HEK293 (cell line): ENCODE data around the gene CPAMD8.

Source experiments
- CTCF ChIA-PET: fragments of 350-600 bp; formaldehyde crosslinking; extraction: SDS; loops from one replicate; lab custom pipeline; 2021; ENCODE audit warnings: antibody characterized with exemption; lab: Yijun Ruan, JAX
- POLR2A ChIA-PET: fragments of 300-600 bp; formaldehyde crosslinking; extraction: SDS; loops from one replicate; lab custom pipeline; 2020; ENCODE audit warnings: antibody characterized with exemption, inconsistent platforms; lab: Yijun Ruan, JAX
- H3K27ac ChIP-seq: fragments of 200-500 bp; sonication (Bioruptor generic); 2 replicates; pipeline ENCODE4 v1.5.1; 2014; ENCODE audit warnings: low read depth, low read length, control low read depth, inconsistent platforms; ENCODE audit errors: extremely low read depth
- H3K36me3 ChIP-seq, 2 experiments: fragments of 200-500 bp in 1 of 2; sonication (Bioruptor generic) in 1 of 2; 1 replicate in 1 of 2; 2 replicates in 1 of 2; pipeline ENCODE4 v1.5.1; 2014 to 2017; ENCODE audit warnings: inconsistent platforms in 2 of 2, low read length in 2 of 2; ENCODE audit not compliant: control insufficient read depth in 2 of 2, insufficient read depth in 1 of 2
- H3K4me1 ChIP-seq: fragments of 200-500 bp; sonication (Bioruptor generic); 2 replicates; pipeline ENCODE4 v1.5.1; 2014; ENCODE audit warnings: mild to moderate bottlenecking, low read length, inconsistent platforms; ENCODE audit not compliant: control insufficient read depth, insufficient read depth
- H3K4me3 ChIP-seq: 2 replicates; pipeline ENCODE4 v1.5.1; 2011; ENCODE audit warnings: low read depth, mild to moderate bottlenecking, control low read depth, low read length, moderate library complexity
- H3K9me3 ChIP-seq: fragments of 200-500 bp; sonication (Bioruptor generic); 2 replicates; pipeline ENCODE4 v1.5.1; 2014; ENCODE audit warnings: low read depth, low read length, inconsistent platforms; ENCODE audit not compliant: control insufficient read depth, insufficient read depth
- EGR2 ChIP-seq: fragments of 450-650 bp; formaldehyde crosslinking; IDR thresholded peaks from 2 replicates; pipeline ENCODE4 v1.5.1; 2016; ENCODE audit warnings: low read depth, missing biosample characterization, missing genetic modification characterization
- GFI1B ChIP-seq: fragments of 450-650 bp; formaldehyde crosslinking; IDR thresholded peaks from 2 replicates; pipeline ENCODE4 v1.5.1; 2016; ENCODE audit warnings: missing biosample characterization, missing genetic modification characterization
- PRDM4 ChIP-seq: fragments of 450-650 bp; formaldehyde crosslinking; IDR thresholded peaks from 2 replicates; pipeline ENCODE4 v1.5.1; 2017; ENCODE audit warnings: missing biosample characterization, missing genetic modification characterization
- ZBTB26 ChIP-seq: fragments of 450-650 bp; formaldehyde crosslinking; optimal IDR thresholded peaks from 2 replicates; pipeline ENCODE3; 2016; ENCODE audit warnings: missing biosample characterization, mild to moderate bottlenecking, missing genetic modification characterization
- ZFHX2 ChIP-seq: fragments of 450-650 bp; formaldehyde crosslinking; conservative IDR thresholded peaks from 2 replicates; pipeline ENCODE4 v1.5.1; 2016; ENCODE audit warnings: missing biosample characterization, missing genetic modification characterization
- ZNF138 ChIP-seq: fragments of 450-650 bp; formaldehyde crosslinking; IDR thresholded peaks from 2 replicates; pipeline ENCODE4 v1.5.1; 2016; ENCODE audit warnings: missing biosample characterization, missing genetic modification characterization, borderline replicate concordance
- ZNF24 ChIP-seq: fragments of 450-650 bp; formaldehyde crosslinking; IDR thresholded peaks from 2 replicates; pipeline ENCODE4 v1.5.1; 2016; ENCODE audit warnings: missing biosample characterization, missing genetic modification characterization
- ZNF398 ChIP-seq: fragments of 450-650 bp; formaldehyde crosslinking; IDR thresholded peaks from 2 replicates; pipeline ENCODE4 v1.5.1; 2017; ENCODE audit warnings: missing biosample characterization, missing genetic modification characterization
- ZNF555 ChIP-seq: fragments of 450-650 bp; formaldehyde crosslinking; conservative IDR thresholded peaks from 2 replicates; pipeline ENCODE4 v1.5.1; 2017; ENCODE audit warnings: missing biosample characterization, mild to moderate bottlenecking, missing genetic modification characterization, inconsistent platforms
- ZNF580 ChIP-seq: fragments of 450-650 bp; formaldehyde crosslinking; IDR thresholded peaks from 2 replicates; pipeline ENCODE4 v1.5.1; 2016; ENCODE audit warnings: missing biosample characterization, missing genetic modification characterization
- ZNF585B ChIP-seq: fragments of 450-650 bp; formaldehyde crosslinking; IDR thresholded peaks from 2 replicates; pipeline ENCODE4 v1.5.1; 2016; ENCODE audit warnings: missing biosample characterization, missing genetic modification characterization
- ZNF692 ChIP-seq: fragments of 450-650 bp; formaldehyde crosslinking; IDR thresholded peaks from 2 replicates; pipeline ENCODE4 v1.5.1; 2016; ENCODE audit warnings: missing biosample characterization, missing genetic modification characterization

Gene CPAMD8

GRCh38 chr19:16898361-16899015 lies 128.1 kb downstream of the CPAMD8 start:
- ChIA-PET POLR2A (interaction anchor here (0.7 kb wide), 1 partner anchor 56 kb away, joined by 3 read pairs; no protein-coding TSS in a partner anchor), CTCF (no interaction called here)
- Histone ChIP-seq H3K36me3 (no peaks in the 10 kb centered on the region), H3K9me3 (no peaks in the 10 kb centered on the region), H3K27ac (no peak overlapping the region), H3K4me1 (no peaks in the 10 kb centered on the region), H3K4me3 (no peak overlapping the region)
- no peak for TF ChIP-seq ZNF692
- TF ChIP-seq ZNF585B (tag by site-specific recombination), result no peak
- no peak for TF ChIP-seq GFI1B
- TF ChIP-seq PRDM4 (tag by site-specific recombination), result peak; percentile 32; the same call in 1 of the 2 replicates
- TF ChIP-seq ZBTB26 (tag by site-specific recombination), result no peak
- TF ChIP-seq ZNF24, result no peak
- peak; percentile 63 for TF ChIP-seq ZFHX2 (tag by site-specific recombination)
- no peak for TF ChIP-seq ZNF138 (tag by site-specific recombination)
- peak; percentile 42; the same call in 1 of the 2 replicates for TF ChIP-seq EGR2 (tag by site-specific recombination)
- TF ChIP-seq ZNF555, result no peak

- Histone ChIP-seq H3K4me3 (peak overlapping the region; percentile 56), H3K36me3 (no peaks in the 10 kb centered on the region), H3K9me3 (no peaks in the 10 kb centered on the region), H3K27ac (no peak overlapping the region)
- CTCF ChIA-PET, result no interaction called here
- POLR2A ChIA-PET, result interaction anchor here (0.7 kb wide), 1 partner anchor 55 kb away, joined by 3 read pairs; no protein-coding TSS in a partner anchor
- TF ChIP-seq ZNF580 (tag by site-specific recombination), result no peak
- 0 out of 2 replicates have a peak, but pooled peaks have one; percentile 2 for TF ChIP-seq ZNF398 (tag by site-specific recombination)
- peak; percentile 2 for TF ChIP-seq ZBTB26 (tag by site-specific recombination)
- TF ChIP-seq, all 188 proteins: peak for 2
- H3K4me1 ChIP-seq, result no peaks in the 10 kb centered on the region
Measured at GRCh38 chr19:16897856-16898161, 128.8 kb downstream of the CPAMD8 start.
